Tibial artery (tissue), 4 donors: ENCODE measurements around the gene SLAMF6.

Experiments
- DNase-seq, 2 donors: peaks; one replicate each; pipeline ENCODE4 v3.0.0-alpha.2; 2019
- H3K27ac ChIP-seq, 2 donors: fragments of 200-600 bp; sonication (generic) in 1 of 2; 1 replicate in 1 of 2; 2 replicates in 1 of 2; pipeline ENCODE4 v1.5.1; 2018 to 2019; ENCODE audit warnings: mild to moderate bottlenecking in 1 of 2
- H3K27me3 ChIP-seq, 2 donors: fragments of 200-600 bp; sonication (generic) in 1 of 2; one replicate each; pipeline versions ENCODE4 v1.5.1 to v1.6.0; 2016 to 2019
- H3K36me3 ChIP-seq, 3 donors: fragments of 200-600 bp; sonication (generic) in 2 of 3; one replicate each; pipeline ENCODE4 v1.5.1; 2016 to 2019; ENCODE audit warnings: mild to moderate bottlenecking in 2 of 3
- H3K4me1 ChIP-seq, 4 donors: fragments of 200-600 bp; sonication (generic) in 2 of 4; 1 replicate in 3 of 4; 2 replicates in 1 of 4; pipeline ENCODE4 v1.5.1; 2016 to 2019
- H3K4me3 ChIP-seq, 2 donors: fragments of 200-600 bp; sonication (generic) in 1 of 2; 1 replicate in 1 of 2; 2 replicates in 1 of 2; pipeline ENCODE4 v1.5.1; 2018 to 2019; ENCODE audit warnings: mild to moderate bottlenecking in 2 of 2
- H3K9me3 ChIP-seq, 3 donors: fragments of 200-600 bp; sonication (generic) in 1 of 3; one replicate each; pipeline ENCODE4 v1.5.1; 2016 to 2019
- intact Hi-C: fragments of 100-400 bp; cut with DNase I; formaldehyde crosslinking; loops from one replicate; pipeline ENCODE4 v1.15.0; 2023; ENCODE audit warnings: low total_unique reads
- TF ChIP-seq, protein P1 (sequence below), 2 experiments: fragments of 200-600 bp in 1 of 2; fragments of 450-650 bp in 1 of 2; IDR thresholded peaks; one replicate each; pipeline ENCODE4 v1.5.1; 2017 to 2019; ENCODE audit warnings: antibody characterized with exemption in 2 of 2, mild to moderate bottlenecking in 1 of 2, moderate library complexity in 1 of 2

SLAMF6 gene

DNA sequence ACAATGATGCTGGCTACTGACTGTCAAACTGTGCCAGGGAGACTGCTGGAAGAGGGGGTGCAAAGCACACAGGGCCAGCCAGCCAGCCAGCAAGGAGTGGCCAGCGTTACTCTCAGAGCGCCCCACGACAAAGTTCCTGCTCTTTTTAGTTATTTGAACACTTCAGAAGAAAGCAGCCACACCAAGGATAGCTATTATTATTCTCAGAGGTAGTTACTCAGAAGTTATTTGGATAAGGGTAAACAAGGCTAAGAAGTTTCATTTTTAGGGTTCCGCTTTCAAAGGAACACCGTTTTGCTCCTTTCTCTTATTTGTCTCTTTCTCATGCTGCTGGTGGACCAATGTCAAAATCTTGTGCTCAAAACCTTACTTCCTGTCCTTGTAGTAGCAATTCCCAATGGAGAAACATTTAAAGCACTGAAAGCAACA is 62.8 kb downstream of the SLAMF6 start:
- TF ChIP-seq, protein P1, sequence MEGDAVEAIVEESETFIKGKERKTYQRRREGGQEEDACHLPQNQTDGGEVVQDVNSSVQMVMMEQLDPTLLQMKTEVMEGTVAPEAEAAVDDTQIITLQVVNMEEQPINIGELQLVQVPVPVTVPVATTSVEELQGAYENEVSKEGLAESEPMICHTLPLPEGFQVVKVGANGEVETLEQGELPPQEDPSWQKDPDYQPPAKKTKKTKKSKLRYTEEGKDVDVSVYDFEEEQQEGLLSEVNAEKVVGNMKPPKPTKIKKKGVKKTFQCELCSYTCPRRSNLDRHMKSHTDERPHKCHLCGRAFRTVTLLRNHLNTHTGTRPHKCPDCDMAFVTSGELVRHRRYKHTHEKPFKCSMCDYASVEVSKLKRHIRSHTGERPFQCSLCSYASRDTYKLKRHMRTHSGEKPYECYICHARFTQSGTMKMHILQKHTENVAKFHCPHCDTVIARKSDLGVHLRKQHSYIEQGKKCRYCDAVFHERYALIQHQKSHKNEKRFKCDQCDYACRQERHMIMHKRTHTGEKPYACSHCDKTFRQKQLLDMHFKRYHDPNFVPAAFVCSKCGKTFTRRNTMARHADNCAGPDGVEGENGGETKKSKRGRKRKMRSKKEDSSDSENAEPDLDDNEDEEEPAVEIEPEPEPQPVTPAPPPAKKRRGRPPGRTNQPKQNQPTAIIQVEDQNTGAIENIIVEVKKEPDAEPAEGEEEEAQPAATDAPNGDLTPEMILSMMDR (IDR thresholded peaks at IDR 0.05) = no peak
- Histone ChIP-seq H3K27me3 (no peaks in the 10 kb centered on the region), H3K36me3 (no peaks in the 10 kb centered on the region), H3K4me1 (no peaks in the 10 kb centered on the region), H3K27ac (no peak overlapping the region), H3K4me3 (no peak overlapping the region), H3K9me3 (no peaks in the 10 kb centered on the region)
- intact Hi-C loops = no loop called here
- DNase-seq = no peak

DNA sequence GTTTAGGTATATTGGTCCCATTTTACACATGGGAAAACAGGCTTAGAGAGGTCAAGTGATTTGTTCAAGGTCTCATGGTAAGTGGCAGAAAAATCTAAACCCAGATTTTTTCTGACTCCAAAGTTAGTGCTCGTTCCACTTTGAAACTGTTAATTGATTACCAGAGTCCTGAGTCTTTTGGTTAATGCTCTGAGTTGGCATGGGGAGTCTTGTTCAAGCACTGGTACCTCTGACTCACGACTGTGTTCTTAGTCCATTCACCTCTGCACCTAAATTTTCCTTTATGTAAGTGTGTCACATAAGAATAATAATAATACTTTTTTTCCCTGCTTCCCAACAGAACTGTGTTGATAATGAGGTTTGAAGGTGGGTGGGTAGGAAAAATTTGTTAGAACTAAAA is 63.4 kb downstream of the SLAMF6 start:
- DNase-seq = no peak
- no peak overlapping the region for H3K4me3 ChIP-seq
- TF ChIP-seq, protein P1 (IDR thresholded peaks at IDR 0.05) = no peak
- no peaks in the 10 kb centered on the region for H3K27me3 ChIP-seq
- no peak overlapping the region for H3K27ac ChIP-seq
- H3K36me3 ChIP-seq = no peaks in the 10 kb centered on the region
- H3K4me1 ChIP-seq = no peaks in the 10 kb centered on the region
- no peaks in the 10 kb centered on the region for H3K9me3 ChIP-seq
- intact Hi-C loops = no loop called here

DNA sequence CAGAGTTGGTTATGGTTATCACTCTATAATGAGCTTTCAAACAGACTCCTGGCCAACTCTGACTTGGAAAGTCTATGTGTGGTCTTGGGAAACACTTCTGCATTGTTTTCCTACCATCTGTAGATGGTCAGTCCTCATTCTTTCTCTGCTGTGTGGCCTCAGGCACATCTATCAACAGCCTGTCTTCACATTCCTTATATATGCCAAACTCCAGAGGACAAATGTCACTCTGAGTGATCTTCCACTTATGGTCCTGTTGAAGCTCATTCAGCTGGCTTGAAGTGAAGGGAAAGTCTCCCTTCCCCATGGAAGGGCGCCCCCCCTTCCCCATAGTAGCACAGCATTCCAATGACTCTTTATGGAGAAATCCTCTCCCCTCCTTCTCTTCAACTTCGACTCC is 64.0 kb downstream of the SLAMF6 start:
- H3K4me1 ChIP-seq = no peaks in the 10 kb centered on the region
- no peak overlapping the region for H3K27ac ChIP-seq
- TF ChIP-seq, protein P1 (IDR thresholded peaks at IDR 0.05) = no peak
- H3K9me3 ChIP-seq = no peaks in the 10 kb centered on the region
- H3K4me3 ChIP-seq = no peak overlapping the region
- no peaks in the 10 kb centered on the region for H3K36me3 ChIP-seq
- no peak for DNase-seq
- intact Hi-C loops = no loop called here
- H3K27me3 ChIP-seq = no peaks in the 10 kb centered on the region

DNA sequence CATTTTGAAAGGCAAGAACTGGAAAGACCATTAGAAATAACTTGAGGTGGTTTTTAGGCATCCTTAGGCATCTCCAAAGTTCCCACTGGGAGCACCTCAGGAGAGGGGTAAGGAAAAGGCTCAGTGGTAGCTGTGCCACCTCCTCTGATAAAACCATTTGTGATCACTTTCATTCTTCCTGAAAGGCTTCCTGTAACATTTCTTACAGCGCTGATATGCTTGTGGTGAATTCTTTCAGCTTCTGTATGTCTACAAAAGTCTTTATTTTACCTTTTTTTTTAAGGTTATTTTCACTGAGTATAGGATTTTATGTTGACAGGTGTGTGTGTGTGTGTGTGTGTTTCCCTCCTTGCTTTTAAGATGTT is 67.9 kb downstream of the SLAMF6 start:
- intact Hi-C loops = no loop called here
- Histone ChIP-seq H3K4me1 (no peaks in the 10 kb centered on the region), H3K4me3 (no peak overlapping the region), H3K36me3 (no peaks in the 10 kb centered on the region), H3K27me3 (no peaks in the 10 kb centered on the region), H3K27ac (no peak overlapping the region), H3K9me3 (no peaks in the 10 kb centered on the region)
- TF ChIP-seq, protein P1 (IDR thresholded peaks at IDR 0.05) = no peak
- DNase-seq = no peak

DNA sequence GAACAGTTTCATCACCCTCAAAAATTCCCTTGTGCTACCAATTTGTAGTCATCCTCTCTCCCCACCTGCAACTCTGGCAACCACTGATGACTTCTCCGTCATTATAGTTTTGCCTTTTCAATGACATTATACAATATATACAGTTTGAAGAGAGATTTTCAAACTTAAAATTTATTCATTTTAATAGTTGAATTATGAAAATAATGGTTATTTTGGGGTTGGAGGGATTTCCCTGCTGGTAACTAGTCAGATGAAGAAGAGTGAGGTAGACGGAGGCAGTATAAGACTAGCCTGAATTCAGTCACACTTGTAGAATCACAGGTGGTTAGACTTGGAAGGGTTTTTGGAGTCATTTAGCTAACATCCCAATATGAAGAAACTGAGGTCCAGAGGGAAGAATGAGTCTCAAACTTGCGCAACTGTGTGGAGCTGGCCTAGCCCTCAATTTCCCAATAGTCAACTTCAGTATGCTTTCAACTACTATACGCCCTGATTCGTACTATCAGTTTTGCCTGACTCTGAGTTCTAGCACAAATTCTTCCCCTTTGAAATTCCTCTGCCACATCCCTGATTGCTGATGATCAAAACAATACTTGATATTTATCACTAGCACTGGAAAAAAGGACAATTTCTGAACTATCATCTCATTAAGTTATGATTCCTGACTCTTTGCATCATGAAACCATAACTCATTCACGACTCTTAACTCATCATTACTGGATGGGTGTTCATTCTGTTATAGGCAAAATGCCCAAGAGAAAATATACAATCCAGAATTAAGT is 68.5 kb downstream of the SLAMF6 start:
- no peak for DNase-seq
- H3K9me3 ChIP-seq = no peaks in the 10 kb centered on the region
- H3K27ac ChIP-seq = no peak overlapping the region
- H3K4me1 ChIP-seq = no peaks in the 10 kb centered on the region
- TF ChIP-seq, protein P1 (IDR thresholded peaks at IDR 0.05) = no peak
- no peak overlapping the region for H3K4me3 ChIP-seq
- H3K27me3 ChIP-seq = peaks cover 0 to 3% of the 10 kb centered on the region in 2 donors
- intact Hi-C loops = no loop called here
- no peaks in the 10 kb centered on the region for H3K36me3 ChIP-seq
